Renal cortical epithelial cell (primary cell): ENCODE measurements around the gene PPP1R27. TPM values are rescaled to one million over a fixed set of nuclear protein-coding genes. Genes with fewer than 3 reads are reported as not detected.
A peak's percentile ranks its signal among the peaks of the same experiment; 100 is the strongest.

Experiments
- DNase-seq: peaks from one replicate; pipeline ENCODE4 v3.0.0-alpha.2; 2011; ENCODE audit warnings: low read depth
- total RNA-seq: library from RNA; depleted of rRNA; stranded (reverse); fragments of >200 nt; gene quantifications from 2 replicates; pipeline ENCODE4 v1.2.3, GENCODE V29; 2014

PPP1R27 gene
- total RNA-seq, 1 donor from 2014 or later, result not detected

GRCh38 chr17:81860756-81861568, 26.1 kb upstream of the PPP1R27 start:
- peak; percentile 100 for DNase-seq

GRCh38 chr17:81859906-81860755, 25.3 kb upstream of the PPP1R27 start, which contains the start of gene P4HB:
P4HB (minus strand) TSS chr17:81860535; CDS start chr17:81860471, 64 bp downstream.
- DNase-seq, result no peak

GRCh38 chr17:81858967-81859905, 24.4 kb upstream of the PPP1R27 start:
- no peak for DNase-seq

GRCh38 chr17:81858170-81858966, 23.5 kb upstream of the PPP1R27 start:
- no peak for DNase-seq

- DNase-seq, result no peak
Measured at GRCh38 chr17:81854974-81855774, 20.3 kb upstream of the PPP1R27 start.

GRCh38 chr17:81852237-81852636, 17.4 kb upstream of the PPP1R27 start:
- DNase-seq, result no peak

- no peak for DNase-seq
Measured at GRCh38 chr17:81851423-81851822, 16.6 kb upstream of the PPP1R27 start.

- DNase-seq, result no peak
Measured at GRCh38 chr17:81849457-81849856, 14.6 kb upstream of the PPP1R27 start.

- no peak for DNase-seq
Measured at GRCh38 chr17:81846743-81847689, 12.2 kb upstream of the PPP1R27 start.

GRCh38 chr17:81845881-81846742, 11.3 kb upstream of the PPP1R27 start:
- no peak for DNase-seq

- DNase-seq, result no peak
Measured at GRCh38 chr17:81845361-81845760, 10.5 kb upstream of the PPP1R27 start.

- no peak for DNase-seq
Measured at GRCh38 chr17:81844887-81845286, 10.0 kb upstream of the PPP1R27 start.

GRCh38 chr17:81844327-81844851, 9.5 kb upstream of the PPP1R27 start:
- DNase-seq, result no peak

GRCh38 chr17:81843713-81844326, 9.0 kb upstream of the PPP1R27 start:
- DNase-seq, result no peak

GRCh38 chr17:81842725-81843504, 8.1 kb upstream of the PPP1R27 start:
- peak; percentile 37 for DNase-seq

- no peak for DNase-seq
Measured at GRCh38 chr17:81842378-81842724, 7.5 kb upstream of the PPP1R27 start.
